COLO829 (cell line): Measurements from ENCODE around the gene CDK14.

Source experiments
- DNase-seq: peaks from one replicate; pipeline ENCODE4 v3.0.0; 2012; ENCODE audit warnings: low spot score

CDK14 gene

DNA sequence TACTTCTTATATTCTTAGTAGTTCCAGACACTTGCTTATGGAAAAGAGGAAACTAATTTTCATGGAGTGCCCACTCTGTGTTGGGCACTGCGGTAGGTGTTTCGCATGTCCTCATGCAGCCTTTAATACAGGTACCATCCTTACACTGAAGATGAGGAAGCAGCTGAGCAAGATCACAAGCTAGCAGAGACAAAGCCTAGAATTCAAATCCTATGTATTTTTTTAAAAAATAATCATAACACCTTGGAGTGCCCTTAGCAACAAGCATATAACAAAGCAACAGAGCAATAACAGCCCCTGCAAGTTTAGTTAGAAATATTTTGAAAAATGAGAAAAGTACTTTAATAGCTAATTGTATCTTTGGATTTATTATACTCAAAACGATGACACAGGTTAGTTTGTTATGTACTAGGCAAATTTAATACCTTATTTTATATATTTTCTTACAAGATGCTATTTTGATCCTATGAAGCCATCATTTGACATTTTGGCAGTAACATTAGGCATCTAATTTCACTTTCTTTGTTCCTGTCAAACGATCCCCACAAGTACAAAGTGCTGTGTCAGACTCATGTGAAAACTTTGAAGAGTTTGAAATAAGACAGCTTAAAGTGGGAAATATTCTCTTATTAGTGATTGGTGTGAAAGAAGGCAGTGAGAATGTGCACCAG is 245.8 kb downstream of the CDK14 start:
- DNase-seq: no peak

DNA sequence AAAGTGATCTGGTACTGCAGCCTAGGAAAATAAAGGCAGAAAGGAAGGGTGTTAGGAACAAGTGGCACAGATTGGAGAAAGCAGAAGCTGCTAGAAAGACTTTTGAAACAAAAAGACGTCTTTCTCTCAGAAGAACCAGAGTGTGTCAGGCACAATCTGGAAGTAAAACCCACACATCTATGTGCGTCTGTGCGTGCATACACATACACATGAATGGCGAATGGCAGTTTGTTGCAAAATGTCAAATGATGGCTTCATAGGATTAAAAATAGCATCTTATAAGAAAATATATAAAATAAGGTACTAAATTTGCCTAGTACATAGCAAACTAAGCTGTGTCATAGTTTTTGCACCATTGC is 246.3 kb downstream of the CDK14 start:
- no peak for DNase-seq

DNA sequence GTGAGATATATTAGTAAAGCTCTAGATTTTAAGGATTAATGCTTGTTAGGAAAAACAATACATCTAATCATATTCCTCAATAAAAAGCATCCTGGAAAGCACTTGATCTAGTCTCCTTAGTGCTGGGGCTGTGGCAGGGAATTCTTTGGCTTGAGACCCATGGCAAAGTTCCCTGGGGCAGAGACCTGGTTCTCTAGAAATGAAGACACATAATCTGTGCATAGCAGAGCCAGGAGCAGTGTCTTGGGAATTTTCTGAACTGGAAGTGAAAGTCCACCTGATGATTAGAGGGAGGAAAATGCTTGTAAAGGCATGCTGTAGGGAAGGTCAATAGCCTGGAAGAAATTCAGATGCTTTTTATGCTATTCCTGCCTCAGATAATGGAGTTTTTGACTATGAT is 247.4 kb downstream of the CDK14 start:
- DNase-seq: no peak

DNA sequence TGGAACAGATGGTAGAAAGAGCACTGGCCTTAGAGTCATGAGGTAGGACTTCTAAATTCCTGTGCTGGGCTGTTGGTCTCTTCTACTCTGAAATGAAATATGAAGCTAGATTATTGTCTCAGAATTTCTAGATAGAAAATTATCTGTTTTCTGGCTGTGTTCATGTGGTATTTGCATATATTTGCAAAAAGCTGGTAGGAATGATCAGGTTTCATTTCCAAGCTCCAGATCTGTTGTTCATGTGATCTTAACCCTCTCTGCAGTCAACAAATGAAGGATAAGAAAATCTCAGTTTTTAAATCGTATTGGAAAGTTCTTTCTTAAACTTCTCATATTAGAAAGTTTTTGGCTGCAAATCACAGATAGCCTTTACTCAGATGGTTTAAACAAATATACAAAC is 248.3 kb downstream of the CDK14 start:
- no peak for DNase-seq

DNA sequence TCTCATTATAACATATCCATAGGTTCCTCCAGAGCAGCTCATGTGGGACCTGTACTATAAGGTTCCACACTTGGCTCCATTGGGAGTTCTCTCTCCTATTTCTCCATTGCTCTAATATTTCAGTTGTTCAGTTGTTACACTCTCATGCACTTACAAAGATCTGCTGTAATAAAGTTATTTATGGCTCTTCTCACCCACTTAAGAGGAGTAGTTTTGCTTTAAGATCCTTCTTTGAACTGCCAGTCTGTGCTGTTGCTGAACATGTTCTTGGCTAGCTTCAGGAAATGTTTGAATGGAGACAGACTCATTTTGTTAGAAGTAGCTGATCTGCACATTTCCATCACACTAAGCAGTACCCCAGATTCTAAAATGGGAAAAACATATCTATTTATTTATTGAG is 250.1 kb downstream of the CDK14 start:
- DNase-seq: no peak

DNA sequence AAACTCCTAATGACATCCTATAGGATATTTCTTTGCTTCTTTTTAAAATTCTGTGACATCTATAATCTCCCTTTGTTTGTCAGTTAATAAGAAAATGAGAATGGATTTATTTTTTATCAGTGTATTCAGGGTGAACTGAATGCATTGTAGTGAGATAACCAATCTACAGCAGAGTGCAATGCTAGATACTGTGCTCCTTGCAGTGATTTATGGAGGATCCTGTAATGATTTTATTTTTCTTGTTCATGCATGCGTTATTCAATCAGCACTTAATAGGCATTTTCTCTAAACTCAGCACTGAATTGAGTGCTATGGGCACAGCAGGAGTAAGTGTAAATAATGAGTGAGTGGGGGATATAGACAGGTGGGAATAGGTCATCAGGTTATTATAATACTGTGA is 253.9 kb downstream of the CDK14 start:
- no peak for DNase-seq

DNA sequence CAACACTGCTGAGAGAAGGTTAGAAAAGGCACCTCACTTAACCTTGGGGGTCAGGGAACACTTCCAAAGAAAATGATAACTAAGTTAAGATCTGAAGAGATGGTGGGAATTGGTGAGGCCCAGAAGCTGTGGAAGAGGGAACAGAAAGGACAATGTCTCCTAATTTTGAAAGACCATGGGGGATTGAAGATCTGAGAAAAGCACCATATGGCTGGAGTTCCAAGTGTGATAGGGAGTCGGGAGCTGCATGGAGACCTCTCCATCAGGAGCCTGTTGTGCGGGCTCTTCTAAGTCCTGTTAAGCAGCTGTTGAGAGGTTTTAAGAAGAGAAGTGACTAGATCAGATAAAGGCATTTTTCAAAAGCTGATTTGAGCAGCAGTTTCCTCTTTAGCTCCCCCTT is 254.3 kb downstream of the CDK14 start:
- DNase-seq: no peak

DNA sequence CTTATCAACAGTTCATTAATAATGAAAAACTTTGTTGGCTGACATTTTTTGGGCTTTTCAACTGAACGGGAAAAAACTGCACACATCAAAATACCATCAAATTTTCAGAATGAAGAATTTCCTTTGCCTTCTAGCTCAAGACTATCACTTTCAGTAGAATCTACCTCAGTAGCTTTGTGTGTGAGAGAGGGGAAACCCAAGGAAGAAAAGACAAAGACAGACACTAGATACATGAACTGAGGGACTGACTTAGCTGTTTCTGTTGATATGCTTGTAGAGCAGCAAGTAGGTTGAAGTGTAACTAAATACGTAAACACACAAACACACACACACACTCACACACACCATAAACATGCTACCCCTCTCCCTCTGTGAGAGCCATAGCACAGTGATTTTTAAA is 257.1 kb downstream of the CDK14 start:
- DNase-seq: no peak

DNA sequence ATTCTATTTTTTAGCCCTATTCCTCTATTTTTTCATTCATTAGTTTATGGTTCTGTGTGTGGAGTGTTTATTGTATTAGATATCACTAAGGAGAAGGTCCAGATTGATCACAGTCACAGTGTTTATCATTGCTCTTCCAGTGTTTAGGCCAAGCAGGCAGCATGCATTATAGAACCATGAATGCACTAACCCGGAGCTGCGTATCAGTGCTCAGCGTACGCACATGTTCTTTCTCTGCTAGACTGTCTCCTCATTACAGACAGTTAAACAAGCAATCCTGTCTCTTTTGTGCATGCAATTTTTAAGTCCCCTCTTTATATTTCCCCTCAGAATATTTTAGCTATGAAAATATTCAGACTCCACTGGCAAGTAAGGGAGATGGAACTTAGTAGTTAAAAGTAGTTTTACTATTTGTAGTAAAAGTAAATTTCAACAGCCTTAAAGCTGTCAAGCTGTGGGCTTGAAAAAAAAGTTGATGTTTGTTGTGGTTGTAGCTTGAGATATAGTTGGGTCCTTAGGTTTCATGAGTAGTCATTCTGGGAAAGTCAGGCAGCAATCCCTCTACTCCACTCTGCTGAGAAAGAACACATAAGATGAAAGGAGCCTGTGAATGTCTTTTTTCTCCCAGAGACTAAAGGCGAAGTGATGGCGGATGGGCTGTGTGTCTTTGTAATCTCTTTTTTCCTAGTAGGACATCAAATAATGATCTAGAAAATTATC is 260.4 kb downstream of the CDK14 start:
- DNase-seq: no peak

DNA sequence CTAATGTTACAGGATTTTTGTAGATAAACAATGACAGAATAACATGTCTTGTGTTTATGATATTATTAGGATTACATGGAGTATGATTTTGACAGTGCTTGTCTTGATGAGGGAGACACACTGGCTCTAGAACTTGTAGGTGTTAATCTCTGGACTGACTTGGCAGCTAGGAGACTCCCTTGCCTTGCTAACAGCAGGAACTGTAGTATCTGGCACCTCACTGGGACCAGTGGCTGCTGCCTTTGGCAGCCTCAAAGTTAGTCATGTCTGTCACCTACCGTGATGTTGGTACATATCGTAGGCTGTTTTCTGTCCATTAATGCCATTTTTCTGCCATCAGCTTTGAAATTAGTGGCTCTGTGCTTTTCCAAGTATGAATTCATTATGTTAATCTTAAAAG is 261.5 kb downstream of the CDK14 start:
- DNase-seq: no peak

DNA sequence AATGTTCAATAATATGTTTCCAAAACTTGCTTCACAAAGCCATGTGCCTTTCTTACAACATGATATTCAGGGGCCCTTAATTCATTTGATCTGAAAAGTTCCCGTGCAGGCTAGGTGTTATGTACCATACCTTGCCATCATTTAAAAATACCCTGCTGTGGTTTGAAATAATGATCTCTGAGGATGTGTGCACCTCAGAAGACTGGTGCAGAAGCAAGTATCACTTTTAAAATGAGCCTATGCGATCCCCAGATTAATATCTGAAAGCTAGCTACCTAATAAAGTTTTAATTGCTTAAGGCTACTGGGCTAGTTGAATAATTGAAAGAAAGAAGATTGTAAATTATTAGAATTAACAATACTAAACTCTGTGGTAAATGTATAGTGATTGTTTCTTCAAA is 262.4 kb downstream of the CDK14 start:
- no peak for DNase-seq

DNA sequence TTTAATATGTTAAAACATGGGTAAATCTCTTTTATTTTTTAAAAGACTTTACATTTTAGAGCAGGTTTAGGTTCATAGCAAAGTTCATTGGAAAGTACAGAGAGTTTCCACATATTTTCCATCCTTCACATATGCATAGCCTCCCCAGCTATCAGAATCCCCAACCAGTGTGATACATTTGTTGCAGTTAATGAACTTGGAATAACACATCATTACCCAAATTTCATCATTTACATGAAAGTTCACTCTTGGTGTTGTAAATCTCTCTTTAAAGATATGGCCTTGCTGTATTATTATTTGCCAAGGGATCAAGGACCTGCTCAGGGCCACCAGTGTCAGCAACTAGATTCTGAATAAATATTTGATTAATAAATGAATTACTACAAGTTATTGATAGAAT is 263.4 kb downstream of the CDK14 start:
- DNase-seq: no peak

DNA sequence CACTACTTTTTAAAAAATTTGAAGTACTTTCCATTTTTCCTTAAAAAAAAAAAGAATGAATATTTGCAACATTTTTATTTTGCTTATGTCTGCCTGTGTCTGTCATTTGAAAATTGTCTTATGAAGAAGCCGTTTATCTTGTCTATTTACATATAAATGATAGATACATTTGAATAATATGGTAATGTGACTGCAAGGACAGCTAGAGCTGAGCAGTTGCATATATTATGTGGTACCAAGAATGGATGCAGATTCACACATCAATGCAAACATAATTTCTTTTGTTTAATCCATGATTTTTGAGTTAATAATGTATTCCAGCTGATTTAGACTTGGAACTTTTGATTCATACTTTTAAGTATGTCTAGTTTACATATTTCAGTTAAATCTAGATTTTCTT is 268.0 kb downstream of the CDK14 start:
- DNase-seq: no peak

DNA sequence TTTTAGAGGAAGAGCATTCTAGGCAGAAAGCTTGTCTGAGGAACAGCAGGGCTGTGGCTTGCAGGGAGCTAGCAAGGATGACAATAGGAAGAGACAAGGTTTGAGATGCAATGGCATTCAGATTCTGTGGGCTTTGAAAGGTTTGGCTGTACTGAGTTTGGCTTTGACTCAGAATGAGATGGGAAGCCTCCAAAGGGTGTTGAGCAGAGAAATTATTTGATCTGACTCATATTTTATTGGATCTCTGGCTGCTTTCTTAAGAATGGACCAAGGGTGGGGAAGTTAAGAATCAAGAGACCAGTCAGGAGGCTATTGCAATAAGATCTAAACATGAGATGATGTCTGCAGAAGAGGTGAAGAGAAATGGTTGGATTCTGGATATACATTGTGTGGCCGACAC is 273.2 kb downstream of the CDK14 start:
- DNase-seq: no peak

DNA sequence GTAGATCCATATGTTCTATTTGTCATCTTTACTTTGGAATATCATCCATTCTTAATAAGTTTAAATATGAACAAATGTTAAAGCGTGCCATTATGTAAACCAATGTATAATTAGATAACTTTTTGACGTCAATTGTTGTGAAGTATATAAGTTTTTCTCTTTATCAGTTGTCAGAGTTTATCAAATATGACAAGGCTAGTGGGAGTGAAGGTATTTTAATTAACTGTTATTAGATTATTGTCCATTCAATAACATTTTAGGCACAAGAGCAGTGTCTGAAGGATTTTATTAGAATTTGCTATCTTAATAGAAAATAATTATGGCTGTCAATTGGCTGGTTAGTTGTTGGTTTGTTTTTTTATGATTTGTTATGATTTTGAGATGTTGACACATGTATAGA is 280.6 kb downstream of the CDK14 start:
- no peak for DNase-seq

DNA sequence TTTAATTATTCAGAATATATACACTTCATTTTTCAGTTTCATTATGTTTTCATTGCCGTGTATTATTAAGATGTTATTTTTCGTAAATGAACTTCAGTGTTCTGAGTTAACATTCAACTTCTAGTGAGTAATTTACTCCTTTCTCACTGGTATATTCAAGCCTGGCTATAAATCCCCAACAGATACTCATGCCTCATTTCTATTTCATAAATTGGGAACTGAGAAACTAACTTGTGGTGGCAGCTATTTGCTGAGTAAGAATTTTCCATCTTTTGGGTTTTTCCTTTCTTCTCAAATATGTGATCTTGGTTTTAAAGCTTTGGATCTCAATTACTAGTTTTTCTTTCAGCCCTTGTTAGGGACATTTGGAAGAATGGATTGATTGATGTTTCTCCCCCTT is 281.1 kb downstream of the CDK14 start:
- DNase-seq: no peak

DNA sequence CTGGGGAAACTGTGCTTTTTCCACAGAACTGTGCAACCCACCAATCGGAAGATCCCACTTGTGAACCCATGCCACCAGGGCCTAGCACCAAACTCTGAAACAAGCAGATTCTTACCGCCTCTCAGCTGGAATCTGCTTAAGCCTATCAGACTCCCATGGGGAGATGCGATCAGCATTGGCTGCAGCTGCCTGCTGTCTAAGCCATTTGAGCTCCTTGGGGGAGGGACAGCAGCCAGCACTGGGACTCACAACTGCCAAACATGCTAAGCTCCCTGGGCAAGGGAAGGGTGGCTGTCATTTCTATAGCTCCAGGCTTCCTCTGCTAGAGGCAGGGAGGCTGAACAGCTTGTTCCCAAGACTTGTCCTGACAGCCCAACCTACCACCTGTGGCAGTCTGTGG is 283.8 kb downstream of the CDK14 start:
- DNase-seq: no peak

DNA sequence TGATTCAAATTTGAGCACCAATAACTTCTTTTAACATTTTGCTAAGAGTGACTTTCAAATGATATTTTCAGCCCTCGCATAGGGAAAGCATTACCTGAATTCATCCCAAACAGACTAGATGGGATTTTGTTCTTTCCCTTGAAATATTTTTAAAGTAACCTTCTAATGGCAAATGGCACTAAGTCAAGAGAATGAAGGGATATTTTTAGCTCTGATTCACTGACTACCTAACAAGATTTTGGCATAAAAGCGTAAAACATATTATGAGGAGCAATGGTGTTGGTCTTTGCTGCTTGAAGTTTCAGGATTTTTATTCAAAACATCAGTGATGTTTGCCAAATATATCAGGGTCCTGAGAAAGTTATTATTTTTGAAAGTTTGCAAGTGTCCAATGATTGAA is 290.3 kb downstream of the CDK14 start:
- DNase-seq: no peak

DNA sequence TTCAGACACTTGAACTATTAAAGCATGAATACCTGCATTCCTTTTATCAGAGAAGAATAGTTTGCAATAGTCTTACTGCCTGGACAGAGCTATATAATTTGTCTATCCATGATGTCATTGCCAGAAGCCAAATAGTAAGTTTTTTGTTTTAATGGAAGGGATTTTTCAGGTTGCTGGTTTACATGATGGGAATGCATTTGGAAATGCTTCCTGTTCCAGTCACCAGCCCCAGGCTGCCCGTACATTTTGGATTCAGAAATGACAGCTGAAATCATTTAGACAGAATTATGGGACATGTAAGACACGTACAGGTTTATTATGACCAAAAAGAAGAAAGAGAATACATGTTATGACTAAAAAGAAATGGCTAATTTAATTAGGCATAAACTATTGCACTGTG is 293.1 kb downstream of the CDK14 start:
- DNase-seq: peak; percentile 15

DNA sequence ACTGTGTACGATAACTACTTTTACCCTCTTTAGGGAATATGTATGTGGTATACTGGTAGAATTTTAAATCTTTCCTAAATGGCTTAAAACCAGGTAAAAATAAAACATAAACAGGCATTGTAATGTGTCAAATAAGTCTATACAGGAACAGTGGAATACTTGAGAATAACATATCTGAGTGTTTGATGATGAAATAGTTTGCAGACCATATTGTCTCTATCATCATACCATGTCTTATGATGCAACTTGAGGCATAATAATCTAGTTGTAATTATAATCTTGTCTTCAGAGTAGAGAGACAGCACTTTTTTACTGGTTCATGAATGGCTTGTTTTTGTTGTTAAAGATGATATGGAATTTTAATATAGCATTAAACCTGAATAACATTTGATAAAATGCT is 293.5 kb downstream of the CDK14 start:
- no peak for DNase-seq

DNA sequence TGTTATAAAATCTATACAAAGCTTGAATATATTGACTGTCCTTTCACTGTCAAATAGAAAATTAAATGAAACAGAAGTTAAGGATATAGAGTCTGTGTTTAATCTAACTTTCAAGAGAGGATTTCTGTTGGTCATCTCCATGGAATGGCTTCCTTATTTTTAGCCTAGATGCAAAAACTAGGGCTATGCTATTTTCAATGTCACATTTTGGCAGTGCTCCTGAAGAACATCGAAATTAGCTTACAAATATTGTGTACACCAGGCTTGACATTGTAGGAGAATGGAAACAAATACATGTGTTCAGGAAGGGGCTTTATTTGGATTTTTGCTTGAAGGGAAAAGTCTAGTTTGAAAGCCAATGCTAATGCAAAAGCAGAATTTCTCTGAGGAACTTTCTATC is 295.4 kb downstream of the CDK14 start:
- no peak for DNase-seq

DNA sequence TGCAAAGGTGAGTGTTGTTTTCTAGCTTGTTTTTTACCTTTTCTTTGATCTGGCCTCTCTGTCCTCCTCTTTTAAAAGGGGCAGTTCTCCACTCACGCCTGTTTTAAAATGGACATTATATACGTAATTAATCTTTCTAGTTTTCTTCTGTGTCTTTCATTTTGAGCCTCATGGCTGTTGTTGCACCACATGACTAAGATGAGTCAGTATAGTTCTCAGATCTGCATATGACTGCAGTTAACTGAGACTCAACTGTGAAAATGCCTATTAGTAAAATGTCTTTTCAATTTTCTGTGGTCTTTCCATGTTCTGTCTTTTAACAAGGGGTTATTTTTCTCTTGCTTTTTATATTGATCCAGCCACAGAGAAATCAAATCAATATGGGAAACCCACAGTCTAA is 296.1 kb downstream of the CDK14 start:
- peak; percentile 35 for DNase-seq

DNA sequence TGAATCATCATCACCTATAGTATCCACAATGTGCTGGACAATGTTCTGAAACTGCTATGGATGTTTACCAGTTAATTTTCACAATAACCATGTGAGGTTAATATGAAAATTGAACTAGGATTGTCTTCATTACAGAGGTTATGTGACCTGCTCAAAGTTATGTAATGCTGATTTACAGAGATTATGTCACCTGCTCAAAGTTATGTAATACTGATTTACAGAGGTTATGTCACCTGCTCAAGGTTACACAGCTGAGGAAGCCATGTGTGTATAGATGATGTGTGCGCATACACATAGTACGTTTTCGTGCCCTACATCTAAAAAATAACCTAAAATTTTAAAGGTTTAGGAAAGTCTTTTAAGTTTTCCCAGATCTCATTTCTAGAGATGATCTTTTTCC is 298.0 kb downstream of the CDK14 start:
- DNase-seq: no peak

DNA sequence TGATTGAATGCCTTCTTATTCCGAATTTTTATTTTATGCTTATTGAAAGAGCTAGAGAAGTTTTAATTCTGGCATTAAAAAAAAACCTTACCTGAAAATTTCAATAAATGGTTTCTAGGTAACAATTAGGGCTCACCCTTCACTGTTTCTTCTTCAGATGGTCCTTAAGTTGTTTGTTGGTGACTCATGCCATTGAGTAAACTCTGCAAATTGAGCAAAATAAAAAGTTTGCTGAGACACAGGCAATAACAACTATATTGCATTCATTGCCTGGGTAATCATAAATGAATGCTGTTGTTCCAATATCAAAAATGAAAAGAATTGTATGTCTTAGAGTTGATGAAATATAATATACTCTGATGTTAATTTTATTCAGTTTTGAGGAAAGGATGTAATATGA is 300.3 kb downstream of the CDK14 start:
- DNase-seq: no peak
